Activated CD8-positive, alpha-beta memory T cell treated with anti-CD3 and anti-CD28 coated beads for 4 hours (primary cell): Measurements from ENCODE around the gene MSLN.
A peak's percentile ranks its signal among the peaks of the same experiment; 100 is the strongest.
"Not testable (repeated sequence)": the region's sequence is repeated elsewhere in the genome, so short reads cannot be mapped to it uniquely, and the experiment has no call there.

ENCODE experiments used
- DNase-seq, 2 donors: peaks; one replicate each; pipeline ENCODE4 v3.0.0-alpha.2; 2020; ENCODE audit warnings: low read depth in 2 of 2

MSLN gene

GRCh38 chr16:775236-775796 lies 14.8 kb downstream of the MSLN start:
- DNase-seq, result no peak

GRCh38 chr16:776298-776697 lies 15.8 kb downstream of the MSLN start:
- DNase-seq, result not testable (repeated sequence)

GRCh38 chr16:776824-777223 lies 16.3 kb downstream of the MSLN start:
- DNase-seq, result no peak

GRCh38 chr16:777826-778225 lies 17.3 kb downstream of the MSLN start:
- no peak for DNase-seq

GRCh38 chr16:778447-778846 lies 17.9 kb downstream of the MSLN start:
- DNase-seq, result no peak

GRCh38 chr16:778909-779527 lies 18.5 kb downstream of the MSLN start:
- no peak for DNase-seq

- no peak for DNase-seq
These were observed 19.0 kb downstream of the MSLN start for GRCh38 chr16:779561-779960.

GRCh38 chr16:780296-780695 lies 19.8 kb downstream of the MSLN start:
- no peak for DNase-seq

GRCh38 chr16:781346-782010 lies 20.9 kb downstream of the MSLN start:
- no peak for DNase-seq

GRCh38 chr16:782258-782657 lies 21.7 kb downstream of the MSLN start:
- no peak for DNase-seq

GRCh38 chr16:782766-783403 lies 22.4 kb downstream of the MSLN start:
- DNase-seq, result no peak

GRCh38 chr16:783404-784161 lies 23.0 kb downstream of the MSLN start:
- no peak for DNase-seq

GRCh38 chr16:784431-784830 lies 23.9 kb downstream of the MSLN start:
- no peak for DNase-seq

GRCh38 chr16:785563-786535 lies 25.3 kb downstream of the MSLN start:
- peak; percentile 36 to 55 for DNase-seq

GRCh38 chr16:787321-787966 lies 26.9 kb downstream of the MSLN start:
- DNase-seq, result no peak

GRCh38 chr16:787978-788398 lies 27.5 kb downstream of the MSLN start, which contains the start of gene RPUSD1:
Gene RPUSD1, minus strand, starts transcription at chr16:788381. Its CDS starts 644 bp downstream, at chr16:787737.
- no peak for DNase-seq

GRCh38 chr16:788399-789126 lies 28.0 kb downstream of the MSLN start, which contains the start of gene CHTF18:
Gene CHTF18, plus strand, starts transcription at chr16:788620. Its CDS starts 65 bp downstream, at chr16:788685.
- peak; percentile 82 to 84 for DNase-seq

GRCh38 chr16:789191-789850 lies 28.8 kb downstream of the MSLN start:
- no peak for DNase-seq

- DNase-seq, result no peak
These were observed 29.6 kb downstream of the MSLN start for GRCh38 chr16:790086-790485.
